ENCODE results near the gene CNTLN. TPM values are rescaled to one million over a fixed set of nuclear protein-coding genes. Genes with fewer than 3 reads are reported as not detected.

Gene CNTLN
- total and polyA plus RNA-seq, 2 of the 8 experiments (the other 6 are each of a cell fraction or from before 2014, with no cell fraction given), result 4.8 to 10.8 TPM

DNA sequence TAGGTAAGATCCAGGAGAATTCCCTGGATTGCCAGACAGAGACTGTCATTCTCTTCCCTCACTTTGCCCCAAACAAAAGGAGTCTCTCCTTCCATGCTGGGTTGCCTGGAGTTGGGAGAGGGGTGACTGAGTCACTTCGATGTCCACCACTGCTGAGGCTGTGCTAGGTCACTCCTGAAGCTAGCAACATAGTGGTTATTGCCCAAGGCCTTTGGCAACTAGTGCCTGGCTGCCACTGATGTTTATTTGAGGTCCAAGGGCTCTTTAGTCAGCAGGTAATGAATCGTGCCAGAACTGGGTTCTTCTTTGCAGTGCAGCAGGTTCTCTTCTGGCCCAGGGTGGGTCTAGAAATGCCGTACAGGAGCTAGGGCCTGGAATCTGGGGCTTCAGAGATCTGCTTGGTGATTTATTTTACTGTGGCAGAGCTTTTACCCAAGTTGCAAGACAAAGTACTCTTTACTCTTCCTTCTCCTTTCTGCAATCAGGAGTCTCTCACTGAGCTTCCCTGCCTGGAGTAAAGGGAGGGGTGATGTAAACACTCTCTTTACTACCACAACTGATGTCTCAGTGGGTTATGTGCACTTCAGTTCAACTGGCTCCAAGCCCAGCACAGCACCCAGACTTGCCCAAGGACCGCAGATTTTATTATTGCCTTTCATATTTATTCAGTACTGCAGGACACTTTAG, 288.3 kb downstream of the CNTLN start (continued):
- no peak for TF ChIP-seq EZH2 (IDR thresholded peaks at IDR 0.05; ENCODE audit: low read depth, low read length, severe bottlenecking)
- no peak for TF ChIP-seq TAF7 (optimal IDR thresholded peaks at IDR 0.05; ENCODE audit: borderline replicate concordance, low read depth, low read length)
- TF ChIP-seq BRCA1 (IDR thresholded peaks at IDR 0.05; ENCODE audit: low read depth, low read length), result no peak
- TF ChIP-seq ASH2L (IDR thresholded peaks at IDR 0.05; ENCODE audit: low read length), result no peak
- TF ChIP-seq RAD21 (IDR thresholded peaks at IDR 0.05 in 1 of 2, conservative IDR thresholded peaks at IDR 0.05 in 1 of 2; ENCODE audit: low read depth in 2 of 2, low read length in 2 of 2), result no peak
